Testis (tissue), 2 donors: ENCODE data around the gene EPDR1.

Experiments
- CTCF ChIP-seq, 3 experiments: fragments of 450-650 bp in 2 of 3; fragments of 200-600 bp in 1 of 3; sonication (generic) in 1 of 3; IDR thresholded peaks; one replicate each; pipeline ENCODE4 v1.5.1; 2016 to 2019; ENCODE audit warnings: antibody characterized with exemption in 3 of 3, mild to moderate bottlenecking in 2 of 3, moderate library complexity in 1 of 3
- POLR2A ChIP-seq: fragments of 450-650 bp; IDR thresholded peaks from one replicate; pipeline ENCODE4 v1.6.1; 2017; ENCODE audit warnings: antibody characterized with exemption, mild to moderate bottlenecking, moderate library complexity

GRCh38 chr7:37915438-37915837 lies 5.0 kb upstream of the EPDR1 start:
- TF ChIP-seq CTCF (IDR thresholded peaks at IDR 0.05) (no peak), POLR2A (no peak)
